ENCODE measurements around the gene SLC39A12.

- TF ChIP-seq CTCF (IDR thresholded peaks at IDR 0.05 in 8 of 11, conservative IDR thresholded peaks at IDR 0.05 in 3 of 11), result no peak
- no peak for TF ChIP-seq POLR2A (IDR thresholded peaks at IDR 0.05)
- no peak for TF ChIP-seq POLR2AphosphoS5 (IDR thresholded peaks at IDR 0.05)
These were observed 22.8 kb downstream of the SLC39A12 start for GRCh38 chr10:17974505-17974904.

Measured in spleen (tissue), 7 donors.